GM04504 (cell line): Measurements from ENCODE around the gene RUNX3.

Source experiments
- DNase-seq: peaks from one replicate; pipeline ENCODE4 v3.0.0-alpha.2; 2012; ENCODE audit warnings: low read depth

Gene RUNX3

DNA sequence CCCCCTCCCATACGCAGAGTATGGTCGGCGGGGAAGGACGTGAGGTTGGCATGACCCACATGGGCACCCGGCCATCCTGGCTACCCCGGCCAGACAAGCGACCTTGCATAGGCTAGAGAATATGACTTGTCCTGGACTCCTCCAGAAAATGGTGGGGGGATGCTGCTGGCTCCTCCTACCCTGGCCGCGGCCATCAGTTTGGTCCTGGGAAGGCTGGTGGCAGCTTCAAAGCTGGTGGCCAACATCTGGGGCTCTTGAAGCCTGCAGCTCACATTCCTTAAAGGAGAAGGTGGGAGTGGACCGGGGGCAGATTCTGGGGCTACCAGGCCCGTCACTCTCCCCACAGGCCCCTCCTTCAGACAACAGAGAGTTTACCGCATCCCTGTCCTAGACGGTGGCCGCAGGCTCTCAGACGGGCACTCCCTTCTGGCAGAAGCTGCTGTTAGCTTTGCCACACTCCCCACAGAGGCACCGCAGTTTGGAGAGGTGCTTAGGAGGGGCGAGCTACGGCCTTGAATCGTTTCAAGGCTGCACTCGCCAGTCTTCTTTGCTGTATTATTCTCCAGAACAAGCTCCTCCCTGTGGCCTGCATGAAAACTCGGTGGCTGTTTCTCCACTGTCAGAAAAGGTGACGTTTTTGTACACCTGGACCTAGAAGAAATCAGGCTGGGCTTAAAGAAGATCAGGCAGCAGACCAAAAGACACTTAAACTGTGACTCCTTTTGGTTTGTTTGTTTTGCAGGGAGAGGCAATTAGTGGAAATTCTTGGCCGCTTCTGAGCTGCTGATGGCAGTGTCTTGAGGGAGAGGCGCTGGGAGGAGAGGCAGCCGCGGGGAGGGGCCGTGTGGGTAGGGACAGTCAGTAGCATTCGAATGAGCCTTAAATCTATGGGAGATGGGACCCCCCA is 68.0 kb downstream of the RUNX3 start:
- DNase-seq: no peak

DNA sequence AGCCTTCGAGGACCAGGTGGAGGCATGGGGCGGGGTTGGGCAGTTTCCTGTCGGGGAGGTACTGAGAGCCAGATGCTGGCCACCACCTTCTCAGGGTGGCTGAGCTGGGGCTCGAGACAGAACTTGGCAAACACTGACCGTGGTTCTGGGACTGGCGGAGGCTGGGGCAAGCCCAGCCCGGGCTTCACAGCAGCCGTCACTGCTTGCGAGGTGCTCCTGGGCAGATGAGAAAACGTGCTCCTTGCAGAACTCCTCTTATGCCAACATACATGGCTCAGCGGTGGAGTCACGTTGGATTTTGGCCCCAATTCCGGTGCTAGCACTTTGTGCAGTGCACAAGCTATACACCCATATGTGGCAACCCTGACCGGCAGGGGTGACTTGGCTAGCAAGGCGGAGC is 69.2 kb downstream of the RUNX3 start:
- DNase-seq: no peak

DNA sequence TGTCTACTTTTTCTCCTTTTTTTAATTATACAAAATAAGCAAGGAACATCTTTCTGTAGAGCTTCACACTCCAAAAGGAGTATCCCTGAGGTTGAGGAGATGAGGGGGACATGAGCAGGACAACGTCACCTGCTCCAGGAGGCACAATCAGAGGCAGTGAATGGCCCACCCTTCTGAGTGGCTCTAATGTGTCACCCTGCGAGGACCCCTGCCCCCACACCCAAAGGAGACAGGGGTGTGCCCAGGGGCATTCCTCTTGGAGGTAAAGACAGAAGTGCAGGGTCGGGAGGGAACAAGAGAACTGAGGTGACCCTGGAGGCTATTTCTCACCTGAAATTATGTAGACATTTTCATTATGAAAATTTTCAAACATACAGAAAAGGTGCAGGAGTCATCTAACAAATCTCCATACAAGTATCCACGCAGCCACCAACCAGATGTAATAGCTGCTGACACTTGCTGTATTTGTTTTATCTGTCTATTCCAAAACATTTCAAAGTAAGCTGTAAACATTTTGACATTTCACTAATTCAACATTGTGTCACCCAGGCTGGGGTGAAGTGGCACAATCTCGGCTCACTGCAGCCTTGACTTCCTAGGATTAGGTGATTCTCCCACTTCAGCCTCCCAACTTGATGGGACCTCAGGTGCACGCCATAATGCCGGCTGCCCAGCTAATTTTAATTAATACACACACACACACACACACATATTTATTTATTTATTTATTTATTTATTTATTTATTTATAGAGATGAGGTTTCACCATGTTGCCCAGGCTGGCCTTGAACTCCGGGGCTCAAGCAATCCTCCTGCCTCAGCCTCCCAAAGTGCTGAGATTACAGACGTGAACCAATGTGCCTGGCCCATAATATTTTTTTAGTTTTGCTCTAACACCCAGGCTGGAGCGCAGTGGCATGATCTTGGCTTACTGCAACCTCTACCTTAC is 70.7 kb downstream of the RUNX3 start:
- no peak for DNase-seq

DNA sequence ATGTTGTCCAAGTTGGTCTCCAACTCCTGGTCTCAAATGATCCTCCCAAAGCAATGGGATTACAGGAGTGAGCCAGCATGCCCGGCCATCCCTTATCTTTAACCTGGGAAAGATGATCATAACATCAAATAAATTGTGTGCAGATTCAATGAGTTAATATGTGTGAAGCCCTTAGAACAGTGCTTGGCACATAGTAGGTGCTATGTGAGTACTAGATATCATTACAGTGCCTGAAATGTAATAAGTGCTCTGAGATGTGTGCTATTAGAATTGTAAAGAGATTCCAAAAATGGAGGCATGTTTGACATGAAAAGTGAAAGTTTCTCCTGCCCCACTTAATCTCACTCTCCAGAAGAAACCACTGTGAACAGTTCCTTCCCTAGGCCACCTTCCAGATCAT is 71.8 kb downstream of the RUNX3 start:
- no peak for DNase-seq

DNA sequence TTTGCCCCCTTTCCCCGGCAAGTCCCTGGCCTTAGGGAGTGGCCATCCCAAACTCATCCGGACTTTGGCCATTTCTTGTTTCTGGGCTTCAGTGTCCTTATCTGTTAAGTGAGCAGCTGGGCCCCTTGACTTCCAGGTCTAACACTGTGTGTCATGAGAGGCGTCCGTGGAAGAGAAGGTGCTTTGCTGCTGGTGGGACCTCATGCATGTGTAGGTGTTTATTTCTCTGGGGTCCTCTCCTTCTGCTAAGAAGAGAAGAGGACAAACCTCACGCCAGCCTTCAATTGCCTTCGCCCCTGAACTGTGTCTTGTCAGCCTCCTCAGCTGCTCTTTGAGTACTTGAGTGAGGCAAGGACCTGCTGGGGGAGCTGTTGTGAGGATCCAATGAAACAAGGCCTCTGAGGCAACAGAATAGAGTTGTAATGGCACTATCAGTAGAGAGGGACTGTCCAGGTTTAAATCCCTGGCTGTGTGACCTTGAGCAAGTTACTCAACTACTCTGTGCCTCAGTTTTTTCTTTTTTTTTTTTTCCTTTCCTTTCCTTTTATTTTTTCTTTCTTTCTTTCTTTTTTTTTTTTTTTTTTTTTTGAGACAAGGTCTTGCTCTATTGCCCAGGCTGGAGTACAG is 72.5 kb downstream of the RUNX3 start:
- no peak for DNase-seq

DNA sequence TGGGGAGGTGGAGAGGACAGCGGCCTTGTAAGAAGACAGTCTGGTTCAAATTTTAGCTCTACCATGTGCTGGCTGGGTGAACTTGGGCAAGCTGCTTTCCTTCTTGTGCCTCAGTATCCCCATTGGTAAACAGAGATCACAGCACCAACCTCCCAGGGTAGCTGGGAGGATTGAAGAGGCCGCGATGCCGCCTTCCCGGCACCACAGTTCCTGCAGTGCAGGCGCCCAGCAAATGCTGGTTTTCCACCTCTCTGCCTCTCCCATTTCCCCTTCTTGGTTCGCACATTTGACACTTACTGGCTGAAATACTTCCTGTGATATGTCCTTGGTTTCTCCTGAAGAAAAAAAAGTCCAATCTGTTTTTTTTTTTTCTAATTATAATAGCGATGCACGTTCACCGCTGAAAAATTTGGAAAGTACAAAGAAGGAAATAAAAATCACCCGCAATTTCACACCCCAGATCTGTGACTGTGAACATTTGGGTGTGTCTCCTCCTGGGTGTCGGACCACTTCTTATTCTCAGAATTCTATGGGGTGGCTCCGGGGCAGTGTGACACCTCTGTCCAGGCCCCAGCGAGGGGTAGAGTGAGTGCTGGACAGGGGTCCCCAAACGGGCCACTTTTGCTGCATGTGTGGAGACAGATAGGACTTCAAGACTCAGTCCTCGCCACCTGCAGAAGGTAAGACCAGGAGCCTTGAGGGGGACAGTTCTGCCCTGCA is 73.1 kb downstream of the RUNX3 start:
- DNase-seq: no peak

DNA sequence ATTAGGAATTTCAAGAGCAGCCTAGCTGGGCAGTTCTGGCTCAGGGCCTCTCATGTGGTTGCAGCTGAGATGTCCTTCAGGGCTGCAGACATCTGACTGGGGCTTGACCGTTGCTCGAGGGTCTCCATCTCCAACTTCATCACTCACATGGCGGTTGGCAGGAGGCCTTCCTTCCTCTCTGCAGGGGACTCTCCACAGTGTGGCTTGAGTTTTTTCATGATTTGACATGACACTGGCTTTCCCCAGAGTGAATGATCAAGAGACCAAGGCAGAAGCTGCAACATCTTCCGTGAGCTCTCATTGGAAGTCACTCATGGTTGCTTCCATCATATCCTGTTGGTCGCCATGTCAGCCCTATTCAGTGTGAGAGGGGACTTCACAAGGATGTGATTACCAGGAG is 74.6 kb downstream of the RUNX3 start:
- DNase-seq: no peak

DNA sequence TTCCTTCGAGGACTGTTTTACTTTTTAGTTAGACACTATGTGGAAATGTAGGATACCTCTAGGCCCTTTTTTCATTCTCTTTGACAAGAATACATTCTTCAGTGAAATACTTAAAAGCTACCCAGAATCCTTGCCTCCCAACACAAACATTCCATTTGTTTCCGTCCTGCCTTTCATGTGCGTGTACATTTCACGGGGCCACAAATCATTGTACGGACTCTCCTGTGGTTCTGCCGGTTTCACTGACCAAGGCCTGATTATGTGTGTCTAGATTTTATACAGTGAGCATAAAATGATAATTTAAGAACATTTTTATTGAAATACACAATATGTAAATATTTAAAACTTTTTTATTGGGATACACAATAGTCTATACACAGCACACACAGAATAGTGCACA is 76.4 kb downstream of the RUNX3 start:
- DNase-seq: no peak

DNA sequence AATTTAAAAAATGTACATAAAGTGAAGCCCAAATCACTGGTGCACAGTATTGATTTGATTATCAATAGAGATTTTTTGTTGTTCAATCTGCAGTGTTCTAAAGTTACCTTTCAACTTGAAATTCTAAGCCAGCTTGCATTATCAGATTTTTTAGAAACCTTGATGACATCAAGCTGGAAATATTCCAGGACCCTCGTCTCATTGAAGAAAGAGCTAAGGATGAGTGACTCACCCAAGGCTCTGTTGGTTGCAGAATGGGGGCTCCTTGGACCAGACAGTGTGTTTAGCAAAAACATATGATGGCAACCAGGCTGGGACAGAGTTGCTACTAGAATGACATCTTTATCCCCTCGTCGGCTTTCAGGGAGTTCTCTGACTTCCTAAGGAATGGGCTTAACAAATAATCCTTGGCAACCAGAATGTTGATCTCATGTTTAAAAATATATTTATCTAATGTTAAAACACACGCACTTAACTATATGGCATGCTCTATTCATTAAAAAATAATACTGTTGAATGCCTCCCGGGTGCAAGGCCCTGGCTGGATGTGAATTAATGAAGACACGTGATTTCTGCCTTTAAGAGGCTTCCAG is 79.7 kb downstream of the RUNX3 start:
- DNase-seq: no peak

DNA sequence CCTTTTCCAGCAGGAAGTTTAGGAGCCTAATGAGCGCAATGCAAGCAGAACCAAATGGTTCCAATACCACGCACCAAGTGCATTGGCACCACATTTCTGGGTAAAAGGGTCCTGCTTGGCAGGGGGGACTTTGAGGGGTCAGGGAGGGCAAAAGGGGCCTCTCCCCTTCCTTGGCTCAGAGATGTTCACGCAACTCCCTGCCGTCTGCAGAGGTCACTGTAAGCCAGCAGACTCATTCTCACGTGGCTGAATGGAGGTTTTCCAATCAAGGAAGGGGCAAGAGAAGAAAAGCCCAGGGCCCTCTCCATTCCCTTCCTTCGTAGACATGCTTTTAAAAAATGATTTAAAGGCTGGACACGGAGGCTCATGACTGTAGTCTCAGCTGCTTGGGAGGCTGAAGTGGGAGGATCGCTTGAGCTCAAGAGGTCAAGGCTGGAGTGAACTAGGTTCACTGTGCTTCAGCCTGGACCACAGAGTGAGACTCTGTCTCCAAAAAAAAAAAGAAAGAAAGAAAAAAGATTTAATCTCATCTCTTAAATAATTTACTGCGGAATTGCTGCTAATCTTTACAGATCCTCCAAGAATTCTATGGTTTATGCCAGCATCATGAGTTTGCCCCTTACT is 80.3 kb downstream of the RUNX3 start:
- peak; percentile 10 for DNase-seq
